H1 (cell line): ENCODE measurements around the gene RAD18. TPM values are rescaled to one million over a fixed set of nuclear protein-coding genes. Genes with fewer than 3 reads are reported as not detected.

ENCODE experiments used
- CTCF ChIA-PET: fragments of 300-600 bp; sonication (Branson Sonifier 250); formaldehyde crosslinking; loops from one replicate; lab custom pipeline; 2021; ENCODE audit not compliant: partially characterized antibody; lab: Charles Lee
- POLR2A ChIA-PET: fragments of 300-600 bp; sonication (Branson Sonifier 250); formaldehyde crosslinking; loops from one replicate; lab custom pipeline; 2021; ENCODE audit warnings: inconsistent platforms; ENCODE audit not compliant: partially characterized antibody; lab: Charles Lee
- DNase-seq, 2 experiments: peaks; one replicate each; pipeline versions ENCODE4 v3.0.0 to v3.0.0-alpha.2; 2010 to 2022; ENCODE audit warnings: low spot score in 2 of 2, low read depth in 1 of 2, mixed read lengths in 1 of 2
- FAIRE-seq: peaks from 2 replicates; lab custom pipeline; 2011; peaks lifted over from hg19 to GRCh38; lab: Jason Lieb, UNC
- H2AFZ ChIP-seq: 2 replicates; pipeline ENCODE4 v1.8.1; 2012; ENCODE audit warnings: low read length, inconsistent platforms
- H2AK5ac ChIP-seq: 2 replicates; pipeline ENCODE4 v1.6.1; 2013; ENCODE audit warnings: low read depth, low read length
- H2BK120ac ChIP-seq: replicated peaks from 2 replicates; pipeline ENCODE3; 2013; ENCODE audit warnings: low read depth, low read length, inconsistent platforms
- H2BK12ac ChIP-seq: 2 replicates; pipeline ENCODE4 v1.6.1; 2013; ENCODE audit warnings: low read depth, low read length
- H2BK15ac ChIP-seq: 2 replicates; pipeline ENCODE4 v1.6.1; 2013; ENCODE audit warnings: low read length
- H2BK20ac ChIP-seq: 2 replicates; pipeline ENCODE4 v1.6.1; 2013; ENCODE audit warnings: low read length
- H2BK5ac ChIP-seq: 2 replicates; pipeline ENCODE4 v1.6.1; 2013; ENCODE audit warnings: low read depth, low read length
- H3K14ac ChIP-seq: 2 replicates; pipeline ENCODE4 v1.6.1; 2013; ENCODE audit warnings: inconsistent platforms; ENCODE audit not compliant: insufficient read length
- H3K18ac ChIP-seq: 2 replicates; pipeline ENCODE4 v1.6.1; 2013; ENCODE audit warnings: low read length; ENCODE audit errors: extremely low read depth
- H3K23ac ChIP-seq: 2 replicates; pipeline ENCODE4 v1.6.1; 2013; ENCODE audit warnings: inconsistent platforms; ENCODE audit not compliant: insufficient read length
- H3K23me2 ChIP-seq: 2 replicates; pipeline ENCODE4 v1.6.1; 2013; ENCODE audit warnings: low read depth, low read length
- H3K27ac ChIP-seq: 2 replicates; pipeline ENCODE4 v1.6.1; 2011; ENCODE audit warnings: low read depth, low read length, inconsistent platforms
- H3K27me3 ChIP-seq, 4 experiments: replicated peaks in 1 of 4; 1 replicate in 1 of 4; 2 replicates in 3 of 4; pipeline versions ENCODE4 v1.6.1 to v1.8.1; 2011 to 2013; ENCODE audit warnings: low read length in 3 of 4, mild to moderate bottlenecking in 3 of 4, inconsistent platforms in 2 of 4, mixed read lengths in 2 of 4, moderate library complexity in 1 of 4; ENCODE audit not compliant: control insufficient read depth in 3 of 4, insufficient read depth in 3 of 4; ENCODE audit errors: extremely low read depth in 1 of 4
- H3K36me3 ChIP-seq, 4 experiments: 2 replicates each; pipeline versions ENCODE4 v1.6.1 to v1.8.1; 2011 to 2013; ENCODE audit warnings: mild to moderate bottlenecking in 4 of 4, low read length in 3 of 4, moderate library complexity in 2 of 4, control low read depth in 1 of 4, inconsistent platforms in 1 of 4; ENCODE audit not compliant: insufficient read depth in 4 of 4, control insufficient read depth in 2 of 4
- H3K4ac ChIP-seq: replicated peaks from 2 replicates; pipeline ENCODE3; 2013; ENCODE audit warnings: low read length, low read depth, mixed read lengths, inconsistent platforms; ENCODE audit not compliant: insufficient read length
- H3K4me1 ChIP-seq, 4 experiments: replicated peaks in 1 of 4; 1 replicate in 1 of 4; 2 replicates in 3 of 4; pipeline versions ENCODE4 v1.6.1 to v1.8.1; 2011 to 2013; ENCODE audit warnings: low read length in 3 of 4, inconsistent platforms in 2 of 4, mixed read lengths in 1 of 4; ENCODE audit not compliant: insufficient read depth in 4 of 4, control insufficient read depth in 3 of 4
- H3K4me2 ChIP-seq, 2 experiments: 2 replicates each; pipeline versions ENCODE4 v1.6.1 to v1.8.1; 2011 to 2013; ENCODE audit warnings: low read depth in 2 of 2, low read length in 2 of 2, control low read depth in 1 of 2, inconsistent platforms in 1 of 2, mild to moderate bottlenecking in 1 of 2; ENCODE audit not compliant: insufficient read depth in 1 of 2
- H3K4me3 ChIP-seq, 4 experiments: fragments of 200-600, 300-600 bp in 1 of 4; sonication (generic), shearing (Covaris generic), sonication (Bioruptor Twin) in 1 of 4; 2 replicates each; pipeline versions ENCODE4 v1.5.1 to v1.8.1; 2011 to 2016; ENCODE audit warnings: low read length in 4 of 4, low read depth in 3 of 4, control low read depth in 2 of 4, inconsistent platforms in 2 of 4, mild to moderate bottlenecking in 2 of 4, mixed read lengths in 1 of 4, moderate library complexity in 1 of 4; ENCODE audit not compliant: insufficient read depth in 2 of 4; ENCODE audit errors: extremely low read depth in 1 of 4
- H3K56ac ChIP-seq: replicated peaks from 2 replicates; pipeline ENCODE3; 2013; ENCODE audit warnings: low read depth, mild to moderate bottlenecking, mixed read lengths, low read length, inconsistent platforms; ENCODE audit not compliant: insufficient read length
- H3K79me1 ChIP-seq: 2 replicates; pipeline ENCODE4 v1.6.1; 2013; ENCODE audit warnings: low read depth, low read length, control low read depth
- H3K79me2 ChIP-seq, 2 experiments: 2 replicates each; pipeline versions ENCODE4 v1.6.1 to v1.8.1; 2012 to 2013; ENCODE audit warnings: low read length in 2 of 2, mild to moderate bottlenecking in 2 of 2, inconsistent platforms in 1 of 2; ENCODE audit not compliant: insufficient read depth in 2 of 2, control insufficient read depth in 1 of 2
- H3K9ac ChIP-seq, 4 experiments: replicated peaks in 1 of 4; 1 replicate in 1 of 4; 2 replicates in 3 of 4; pipeline versions ENCODE4 v1.6.1 to v1.8.1; 2011 to 2013; ENCODE audit warnings: low read depth in 3 of 4, low read length in 3 of 4, control low read depth in 2 of 4, mild to moderate bottlenecking in 2 of 4, moderate library complexity in 2 of 4, inconsistent platforms in 1 of 4; ENCODE audit errors: extremely low read depth in 1 of 4
- H3K9me3 ChIP-seq, 2 experiments: 2 replicates each; pipeline versions ENCODE4 v1.6.1 to v1.8.1; 2012 to 2013; ENCODE audit warnings: mild to moderate bottlenecking in 2 of 2, moderate library complexity in 2 of 2, control low read depth in 1 of 2, inconsistent platforms in 1 of 2, low read depth in 1 of 2, low read length in 1 of 2, mixed read lengths in 1 of 2; ENCODE audit not compliant: insufficient read depth in 2 of 2
- H4K20me1 ChIP-seq, 2 experiments: replicated peaks in 1 of 2; 2 replicates each; pipeline versions ENCODE3 to v1.8.1; 2011 to 2013; ENCODE audit warnings: inconsistent platforms in 2 of 2, low read length in 2 of 2, mild to moderate bottlenecking in 1 of 2; ENCODE audit not compliant: insufficient read depth in 2 of 2, control insufficient read depth in 1 of 2
- H4K5ac ChIP-seq: 2 replicates; pipeline ENCODE4 v1.6.1; 2013; ENCODE audit warnings: low read length, low read depth, mixed read lengths, inconsistent platforms; ENCODE audit not compliant: insufficient read length
- H4K8ac ChIP-seq: 2 replicates; pipeline ENCODE4 v1.8.0; 2013; ENCODE audit warnings: mild to moderate bottlenecking, moderate library complexity, low read length, inconsistent platforms; ENCODE audit not compliant: insufficient read depth; ENCODE audit errors: extremely low read depth
- H4K91ac ChIP-seq: replicated peaks from 2 replicates; pipeline ENCODE3; 2013; ENCODE audit warnings: low read length, mixed read lengths, inconsistent platforms; ENCODE audit not compliant: insufficient read length
- HDAC6 ChIP-seq: IDR thresholded peaks from one replicate; pipeline ENCODE4 v1.7.1; 2012; ENCODE audit warnings: low read depth, mild to moderate bottlenecking, inconsistent platforms, low read length, moderate library complexity
- JUND ChIP-seq: IDR thresholded peaks from 2 replicates; pipeline ENCODE4 v1.6.1; 2011; ENCODE audit warnings: mild to moderate bottlenecking, improper control_type of control experiment, low read length
- WGBS, 2 experiments: shearing (Covaris generic) in 1 of 2; methylation state at CpG; one replicate each; pipeline versions ENCODE4 v1.1.6 to v1.1.7; 2013 to 2015; ENCODE audit warnings: low lambda C conversion rate in 2 of 2, mixed read lengths in 2 of 2, inconsistent platforms in 1 of 2, low coverage in 1 of 2, missing lambda C conversion rate in 1 of 2; ENCODE audit not compliant: insufficient replicate concordance in 2 of 2, insufficient coverage in 1 of 2, insufficient read length in 1 of 2; ENCODE audit errors: extremely low coverage in 1 of 2, missing lambda C conversion rate in 1 of 2; 5-methylcytosine and 5-hydroxymethylcytosine counted together
- polyA plus RNA-seq, 7 experiments: library from polyadenylated mRNA; depleted of rRNA in 3 of 7; stranded (reverse) in 5 of 7; unstranded in 2 of 7; fragments of >200 nt in 5 of 7; fragments of 200-250 nt in 2 of 7; gene quantifications; 1 replicate in 5 of 7; 2 replicates in 1 of 7; 4 replicates in 1 of 7; pipeline versions ENCODE4 v1.2.1 to v1.2.3, GENCODE V29; 2011 to 2013; ENCODE audit warnings: missing spikeins in 2 of 7, mixed read lengths in 2 of 7
- total RNA-seq: library from RNA; stranded (reverse); fragmentation: NEBNext Ultra II Directional; extraction: Animal tissue kit (Norgen Biotek cat#: 25700); gene quantifications from 2 replicates; pipeline ENCODE4 v1.2.1, GENCODE V29; 2021

The RAD18 gene
- total and polyA plus RNA-seq, 2 of the 8 experiments (the other 6 are each of a cell fraction or from before 2014, with no cell fraction given) = 13.0 to 23.2 TPM

DNA sequence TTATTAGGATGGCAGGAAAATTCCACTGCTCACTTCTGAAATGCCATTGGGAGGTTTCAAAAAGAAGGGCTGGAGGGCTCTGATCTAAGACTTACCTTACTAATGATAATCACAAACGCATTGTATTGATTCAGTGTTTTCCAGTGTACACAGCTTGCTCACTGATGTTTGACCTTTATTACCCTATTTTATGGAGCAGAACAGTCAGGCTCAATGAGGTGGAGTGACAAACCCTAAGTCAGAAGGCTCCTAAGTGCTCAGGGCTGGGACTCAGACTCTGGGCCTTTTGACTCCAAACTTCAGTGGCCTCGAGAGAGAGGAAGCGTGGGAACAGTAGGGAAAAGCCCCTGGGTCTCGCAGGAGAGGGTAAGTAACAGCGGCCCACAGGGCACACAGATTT is 20.3 kb upstream of the RAD18 start:
- no peak overlapping the region for H2AK5ac ChIP-seq
- H3K79me1 ChIP-seq = no peaks in the 10 kb centered on the region
- no peak overlapping the region for H4K91ac ChIP-seq
- no peak overlapping the region for H2BK20ac ChIP-seq
- H4K20me1 ChIP-seq = no peaks in the 10 kb centered on the region
- no peak for TF ChIP-seq HDAC6
- TF ChIP-seq JUND = no peak
- no peak overlapping the region for H3K4me3 ChIP-seq
- no peak overlapping the region for H2BK5ac ChIP-seq
- H3K23ac ChIP-seq = no peak overlapping the region
- H3K4me1 ChIP-seq = peaks cover 0 to 2% (median under 1%) of the 10 kb centered on the region in 4 experiments; a peak in 3 of 7 replicates
- no peaks in the 10 kb centered on the region for H3K23me2 ChIP-seq
- no peak for DNase-seq
- no peaks in the 10 kb centered on the region for H3K36me3 ChIP-seq
- POLR2A ChIA-PET = no interaction called here
- no peak overlapping the region for H3K14ac ChIP-seq
- no peak overlapping the region for H3K56ac ChIP-seq
- no peak overlapping the region for H2BK15ac ChIP-seq
- no peak overlapping the region for H3K4me2 ChIP-seq
- no peak for FAIRE-seq
- H3K27me3 ChIP-seq = no peaks in the 10 kb centered on the region
- no peak overlapping the region for H2BK120ac ChIP-seq
- CTCF ChIA-PET = interaction anchor here (0.6 to 1.4 kb wide), 8 partner anchors 9 to 319 kb away, joined by 3 to 5 read pairs (median 3); no protein-coding TSS in a partner anchor
- no peak overlapping the region for H3K18ac ChIP-seq
- no peak overlapping the region for H3K4ac ChIP-seq
- WGBS, 2 experiments = 92% methylated on average over 5 of the region's 5 CpGs; no CpG with 5 or more reads in 1 of the 2 experiments
- H4K5ac ChIP-seq = no peak overlapping the region
- H3K27ac ChIP-seq = no peak overlapping the region
- no peaks in the 10 kb centered on the region for H3K79me2 ChIP-seq
- H3K9me3 ChIP-seq = no peaks in the 10 kb centered on the region
- H3K9ac ChIP-seq = no peak overlapping the region
- no peak overlapping the region for H2BK12ac ChIP-seq
- no peak overlapping the region for H4K8ac ChIP-seq
- H2AFZ ChIP-seq = no peak overlapping the region
